ENCODE data around the gene KRTAP12-1.

Gene KRTAP12-1

DNA sequence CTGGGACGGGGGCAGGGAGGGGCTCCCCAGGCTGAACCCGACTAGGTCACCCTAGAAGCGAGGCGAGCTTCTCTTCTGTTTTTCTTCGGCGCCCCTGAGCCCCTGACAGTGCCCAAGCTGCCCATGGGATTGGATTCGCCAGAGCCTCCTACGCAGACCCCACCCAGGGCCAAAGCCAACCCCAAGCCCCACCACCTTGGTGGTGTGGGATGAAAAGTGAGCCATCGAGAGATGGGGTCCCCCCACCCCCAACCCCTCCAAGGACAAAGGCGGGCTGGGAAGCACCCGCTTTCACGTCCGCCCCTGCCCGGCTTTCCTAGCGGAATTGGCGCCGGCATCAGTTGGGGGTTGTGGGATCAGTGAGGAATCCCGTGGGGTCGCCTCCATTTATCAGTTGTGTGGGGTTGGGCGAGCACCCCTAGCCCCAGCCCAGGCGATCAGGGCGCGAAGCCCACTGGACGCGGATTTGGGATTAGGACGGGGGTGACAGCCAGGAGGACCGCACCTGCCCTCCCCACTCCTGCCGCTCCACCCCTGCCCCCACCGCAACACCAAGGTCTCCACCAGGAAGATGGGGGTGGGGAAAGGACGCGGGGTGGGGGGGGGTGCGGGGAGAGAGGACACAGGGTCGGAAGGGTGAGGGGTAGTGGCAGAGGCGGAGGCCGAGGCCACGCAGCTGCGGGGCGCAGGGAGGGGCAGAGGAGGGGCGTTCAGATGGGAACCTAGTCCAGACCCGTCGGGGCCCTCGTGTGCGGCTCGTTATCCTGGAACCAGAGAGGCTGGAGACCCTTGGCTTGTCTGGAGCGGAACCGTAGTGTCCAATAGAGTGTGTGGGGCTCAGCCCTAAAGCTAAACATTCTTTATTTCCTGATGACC is 25.0 kb upstream of the KRTAP12-1 start:
- TF ChIP-seq TSHZ2 (CRISPR knock-in tag; IDR thresholded peaks at IDR 0.05): no peak
- TF ChIP-seq ZFP3 (CRISPR knock-in tag; IDR thresholded peaks at IDR 0.05): no peak
- no peak for TF ChIP-seq OSR1 (CRISPR knock-in tag; IDR thresholded peaks at IDR 0.05)
- no peak for TF ChIP-seq ZNF70 (CRISPR knock-in tag; IDR thresholded peaks at IDR 0.05)
- no peak for TF ChIP-seq BACH2 (CRISPR knock-in tag; IDR thresholded peaks at IDR 0.05; ENCODE audit: borderline replicate concordance)
- TF ChIP-seq, protein P1, sequence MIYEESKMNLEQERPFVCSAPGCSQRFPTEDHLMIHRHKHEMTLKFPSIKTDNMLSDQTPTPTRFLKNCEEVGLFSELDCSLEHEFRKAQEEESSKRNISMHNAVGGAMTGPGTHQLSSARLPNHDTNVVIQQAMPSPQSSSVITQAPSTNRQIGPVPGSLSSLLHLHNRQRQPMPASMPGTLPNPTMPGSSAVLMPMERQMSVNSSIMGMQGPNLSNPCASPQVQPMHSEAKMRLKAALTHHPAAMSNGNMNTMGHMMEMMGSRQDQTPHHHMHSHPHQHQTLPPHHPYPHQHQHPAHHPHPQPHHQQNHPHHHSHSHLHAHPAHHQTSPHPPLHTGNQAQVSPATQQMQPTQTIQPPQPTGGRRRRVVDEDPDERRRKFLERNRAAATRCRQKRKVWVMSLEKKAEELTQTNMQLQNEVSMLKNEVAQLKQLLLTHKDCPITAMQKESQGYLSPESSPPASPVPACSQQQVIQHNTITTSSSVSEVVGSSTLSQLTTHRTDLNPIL (CRISPR knock-in tag; IDR thresholded peaks at IDR 0.05; ENCODE audit: low read depth): no peak
- TF ChIP-seq ARNTL (CRISPR knock-in tag; IDR thresholded peaks at IDR 0.05; ENCODE audit: borderline replicate concordance, low read depth): no peak
- ATAC-seq: no peak

DNA sequence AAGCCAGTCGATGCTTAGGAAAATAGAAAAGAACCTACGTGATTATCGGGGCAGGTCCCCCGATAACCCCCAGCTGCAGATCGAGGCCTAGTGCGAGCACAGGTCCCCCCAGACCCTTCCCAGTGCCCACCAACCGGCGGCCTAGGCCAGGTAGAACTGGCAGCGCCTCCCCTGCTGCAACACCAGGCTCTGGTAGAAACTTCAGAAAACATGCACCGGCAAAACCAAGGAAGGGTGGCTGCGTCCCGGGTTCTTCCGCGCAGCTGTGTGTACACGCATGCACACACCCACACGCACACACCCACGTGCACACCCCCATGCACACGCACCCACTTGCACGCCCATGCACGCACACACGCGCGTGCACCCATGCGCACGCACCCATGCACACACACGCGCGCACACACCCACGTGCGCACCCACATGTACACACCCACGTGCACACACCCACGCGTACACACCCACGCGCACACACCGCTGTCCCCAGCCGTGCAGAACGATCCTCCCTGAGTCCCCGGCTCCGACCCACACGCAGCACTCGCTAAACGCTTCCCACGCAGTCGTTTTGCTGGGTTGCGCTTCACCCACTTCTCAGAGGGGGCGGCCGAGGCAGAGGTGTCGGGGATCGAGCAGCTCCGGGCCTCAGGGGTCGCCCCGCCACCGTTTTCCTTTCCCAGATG is 24.2 kb upstream of the KRTAP12-1 start:
- no peak for TF ChIP-seq ZC3H10 (CRISPR knock-in tag; IDR thresholded peaks at IDR 0.05)
- no peak for TF ChIP-seq ZFP3 (CRISPR knock-in tag; IDR thresholded peaks at IDR 0.05)
- TF ChIP-seq ARNTL (CRISPR knock-in tag; IDR thresholded peaks at IDR 0.05; ENCODE audit: borderline replicate concordance, low read depth): no peak
- TF ChIP-seq, protein P2, sequence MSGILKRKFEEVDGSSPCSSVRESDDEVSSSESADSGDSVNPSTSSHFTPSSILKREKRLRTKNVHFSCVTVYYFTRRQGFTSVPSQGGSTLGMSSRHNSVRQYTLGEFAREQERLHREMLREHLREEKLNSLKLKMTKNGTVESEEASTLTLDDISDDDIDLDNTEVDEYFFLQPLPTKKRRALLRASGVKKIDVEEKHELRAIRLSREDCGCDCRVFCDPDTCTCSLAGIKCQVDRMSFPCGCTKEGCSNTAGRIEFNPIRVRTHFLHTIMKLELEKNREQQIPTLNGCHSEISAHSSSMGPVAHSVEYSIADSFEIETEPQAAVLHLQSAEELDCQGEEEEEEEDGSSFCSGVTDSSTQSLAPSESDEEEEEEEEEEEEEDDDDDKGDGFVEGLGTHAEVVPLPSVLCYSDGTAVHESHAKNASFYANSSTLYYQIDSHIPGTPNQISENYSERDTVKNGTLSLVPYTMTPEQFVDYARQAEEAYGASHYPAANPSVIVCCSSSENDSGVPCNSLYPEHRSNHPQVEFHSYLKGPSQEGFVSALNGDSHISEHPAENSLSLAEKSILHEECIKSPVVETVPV (CRISPR knock-in tag; IDR thresholded peaks at IDR 0.05): no peak
- no peak for TF ChIP-seq CSDC2 (CRISPR knock-in tag; IDR thresholded peaks at IDR 0.05)
- TF ChIP-seq TCF4 (CRISPR knock-in tag; IDR thresholded peaks at IDR 0.05; ENCODE audit: borderline replicate concordance): no peak
- no peak for TF ChIP-seq BACH2 (CRISPR knock-in tag; IDR thresholded peaks at IDR 0.05; ENCODE audit: borderline replicate concordance)
- TF ChIP-seq ZNF8 (CRISPR knock-in tag; IDR thresholded peaks at IDR 0.05): no peak
- TF ChIP-seq ZNF565 (CRISPR knock-in tag; conservative IDR thresholded peaks at IDR 0.05; ENCODE audit: low read depth): no peak
- no peak for TF ChIP-seq ESRRG (CRISPR knock-in tag; IDR thresholded peaks at IDR 0.05)
- TF ChIP-seq, protein P3, sequence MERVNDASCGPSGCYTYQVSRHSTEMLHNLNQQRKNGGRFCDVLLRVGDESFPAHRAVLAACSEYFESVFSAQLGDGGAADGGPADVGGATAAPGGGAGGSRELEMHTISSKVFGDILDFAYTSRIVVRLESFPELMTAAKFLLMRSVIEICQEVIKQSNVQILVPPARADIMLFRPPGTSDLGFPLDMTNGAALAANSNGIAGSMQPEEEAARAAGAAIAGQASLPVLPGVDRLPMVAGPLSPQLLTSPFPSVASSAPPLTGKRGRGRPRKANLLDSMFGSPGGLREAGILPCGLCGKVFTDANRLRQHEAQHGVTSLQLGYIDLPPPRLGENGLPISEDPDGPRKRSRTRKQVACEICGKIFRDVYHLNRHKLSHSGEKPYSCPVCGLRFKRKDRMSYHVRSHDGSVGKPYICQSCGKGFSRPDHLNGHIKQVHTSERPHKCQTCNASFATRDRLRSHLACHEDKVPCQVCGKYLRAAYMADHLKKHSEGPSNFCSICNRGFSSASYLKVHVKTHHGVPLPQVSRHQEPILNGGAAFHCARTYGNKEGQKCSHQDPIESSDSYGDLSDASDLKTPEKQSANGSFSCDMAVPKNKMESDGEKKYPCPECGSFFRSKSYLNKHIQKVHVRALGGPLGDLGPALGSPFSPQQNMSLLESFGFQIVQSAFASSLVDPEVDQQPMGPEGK (CRISPR knock-in tag; IDR thresholded peaks at IDR 0.05; ENCODE audit: borderline replicate concordance): no peak
- no peak for TF ChIP-seq GLIS3 (CRISPR knock-in tag; IDR thresholded peaks at IDR 0.05)
- no peak for TF ChIP-seq OSR1 (CRISPR knock-in tag; IDR thresholded peaks at IDR 0.05)
- TF ChIP-seq RARB (CRISPR knock-in tag; IDR thresholded peaks at IDR 0.05): no peak
- TF ChIP-seq ZNF70 (CRISPR knock-in tag; IDR thresholded peaks at IDR 0.05): no peak
- no peak for TF ChIP-seq PPARA (CRISPR knock-in tag; IDR thresholded peaks at IDR 0.05; ENCODE audit: borderline replicate concordance)
- TF ChIP-seq TSHZ2 (CRISPR knock-in tag; IDR thresholded peaks at IDR 0.05): no peak
- no peak for TF ChIP-seq TOX (CRISPR knock-in tag; IDR thresholded peaks at IDR 0.05; ENCODE audit: borderline replicate concordance)
- no peak for TF ChIP-seq SNAI2 (CRISPR knock-in tag; IDR thresholded peaks at IDR 0.05)
- no peak for ATAC-seq

Data from SK-N-SH treated with all-trans-retinoic acid at 6 μM for 48 hours (cell line).